Mesodermal cell (in vitro differentiated cells): Measurements from ENCODE around the gene GAL3ST3.

Experiments used
- H3K27ac ChIP-seq: 2 replicates; pipeline ENCODE4 v1.7.0; 2013; ENCODE audit warnings: mild to moderate bottlenecking, low read depth, low read length, moderate library complexity; ENCODE audit not compliant: severe bottlenecking
- H3K36me3 ChIP-seq: 2 replicates; pipeline ENCODE4 v1.7.1; 2013; ENCODE audit warnings: mild to moderate bottlenecking, low read length, moderate library complexity; ENCODE audit not compliant: control insufficient read depth, insufficient read depth
- H3K4me1 ChIP-seq: one replicate; pipeline ENCODE4 v1.7.1; 2013; ENCODE audit warnings: mild to moderate bottlenecking, low read length; ENCODE audit not compliant: insufficient read depth, control insufficient read depth, poor library complexity, severe bottlenecking
- H3K4me3 ChIP-seq: 2 replicates; pipeline ENCODE4 v1.7.0; 2013; ENCODE audit warnings: low read length, control low read depth, mild to moderate bottlenecking; ENCODE audit not compliant: insufficient read depth, poor library complexity, severe bottlenecking; ENCODE audit errors: extremely low read depth
- H3K9me3 ChIP-seq: 2 replicates; pipeline ENCODE4 v1.7.1; 2013; ENCODE audit warnings: mild to moderate bottlenecking, low read length, moderate library complexity; ENCODE audit not compliant: control insufficient read depth
- WGBS, 2 experiments: methylation state at CpG; one replicate each; pipeline ENCODE4 v1.1.5; 2013; ENCODE audit warnings: missing lambda C conversion rate in 2 of 2; ENCODE audit not compliant: insufficient coverage in 2 of 2; 5-methylcytosine and 5-hydroxymethylcytosine counted together

Gene GAL3ST3

DNA sequence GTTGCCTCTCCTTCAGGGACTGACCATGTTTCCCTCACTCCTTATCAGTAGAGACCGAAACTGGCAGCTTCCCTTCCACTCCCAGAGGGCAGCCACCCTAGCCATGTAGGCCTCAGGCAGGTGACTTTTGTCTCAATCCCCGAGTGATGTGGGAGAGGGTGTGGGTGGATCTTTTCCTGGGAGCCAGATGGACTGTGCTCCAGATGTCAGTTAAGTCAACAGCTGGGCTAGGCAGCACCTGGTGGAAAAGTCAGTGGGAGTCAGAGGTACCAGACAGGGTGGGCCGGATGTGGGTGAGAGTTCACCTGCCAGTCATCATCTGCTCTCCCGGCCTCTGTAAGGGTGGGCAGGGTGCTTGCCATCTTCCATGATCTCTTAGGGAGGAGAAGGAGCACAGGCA is 44.8 kb downstream of the GAL3ST3 start:
- no peak overlapping the region for H3K27ac ChIP-seq
- H3K9me3 ChIP-seq: no peaks in the 10 kb centered on the region
- peaks cover 40% of the 10 kb centered on the region for H3K36me3 ChIP-seq
- peaks cover 19% of the 10 kb centered on the region for H3K4me1 ChIP-seq
- H3K4me3 ChIP-seq: no peak overlapping the region
- 97 to 100% methylated on average over 2 to 3 of the region's 4 CpGs for WGBS, 2 experiments

DNA sequence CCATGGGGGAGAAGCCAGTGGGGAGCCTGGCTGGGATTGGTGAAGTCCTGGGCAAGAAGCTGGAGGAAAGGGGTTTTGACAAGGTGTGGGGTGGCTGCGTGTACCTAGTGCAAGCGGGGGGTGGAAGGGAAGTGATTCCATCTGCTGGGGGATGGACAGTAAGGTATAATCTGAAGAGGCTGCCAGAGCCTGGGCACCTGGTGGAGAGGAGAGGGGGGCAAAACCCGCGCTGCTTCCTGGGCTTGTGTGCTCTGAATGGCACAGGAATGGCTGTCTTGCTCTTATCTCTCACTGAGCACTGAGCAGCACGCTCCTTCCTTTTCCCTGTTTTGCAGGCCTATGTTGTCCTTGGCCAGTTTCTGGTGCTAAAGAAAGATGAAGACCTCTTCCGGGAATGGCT is 45.7 kb downstream of the GAL3ST3 start:
- Histone ChIP-seq H3K27ac (no peak overlapping the region), H3K4me3 (peak overlapping the region; percentile 93), H3K9me3 (no peaks in the 10 kb centered on the region), H3K36me3 (peaks cover 49% of the 10 kb centered on the region), H3K4me1 (peaks cover 17% of the 10 kb centered on the region)
- WGBS, 2 experiments: 93 to 98% methylated on average over 4 to 5 of the region's 6 CpGs

GRCh38 chr11:66002648-66003225 is 46.2 kb downstream of the GAL3ST3 start:
- Histone ChIP-seq H3K36me3 (peaks cover 54% of the 10 kb centered on the region), H3K27ac (peak overlapping the region; percentile 98), H3K4me3 (peak overlapping the region; percentile 93), H3K4me1 (peaks cover 17% of the 10 kb centered on the region), H3K9me3 (no peaks in the 10 kb centered on the region)
- WGBS, 2 experiments: 1 to 2% methylated on average over 27 to 38 of the region's 40 CpGs

DNA sequence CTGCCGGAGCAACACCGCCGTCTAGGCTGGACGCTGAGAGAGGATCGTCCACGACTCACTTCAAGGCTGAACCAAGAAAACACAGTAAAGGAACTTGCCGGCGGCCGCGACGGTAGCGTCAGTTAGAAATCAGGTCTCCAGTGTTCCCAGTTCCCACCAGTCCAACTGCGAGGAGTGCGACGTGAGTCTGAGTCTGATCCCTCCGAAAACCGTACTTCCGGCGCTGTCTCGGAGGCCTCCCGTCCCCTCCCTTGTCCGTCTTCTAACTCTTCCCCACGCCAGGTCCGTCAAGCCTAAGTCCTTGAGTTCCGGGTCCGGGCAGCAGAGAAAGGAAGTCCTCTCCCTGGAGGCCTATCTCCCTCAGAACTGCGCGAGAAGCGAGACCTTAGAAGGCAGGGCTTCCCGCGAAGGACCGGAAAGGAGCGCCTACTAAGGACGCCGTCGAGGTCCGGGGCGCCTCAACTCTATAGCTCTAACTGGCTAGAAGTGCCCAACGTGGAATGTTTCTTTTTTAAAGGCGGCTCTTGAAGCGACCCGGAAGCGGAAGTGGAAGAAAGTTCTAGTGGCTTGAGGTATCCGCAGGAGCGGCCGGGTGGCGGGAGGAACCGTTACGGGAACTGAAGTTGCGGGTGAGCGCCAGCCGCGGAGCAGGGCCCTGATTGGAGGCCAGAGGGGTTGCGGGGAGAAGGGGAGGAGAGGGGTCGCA is 46.9 kb downstream of the GAL3ST3 start, which contains the start of the genes BANF1 and EIF1AD:
Gene BANF1, plus strand, starts transcription at position 562 of the 706 bp plus-strand sequence. CDS start 748 bp downstream, outside the sequence.
Gene EIF1AD, minus strand, starts transcription at position 216 of the 706 bp plus-strand sequence. CDS start 1,768 bp downstream, outside the sequence.
- Histone ChIP-seq H3K27ac (peak within 1 kb of the TSS; percentile 98), H3K9me3 (no peaks in the 10 kb centered on the region), H3K36me3 (peaks cover 61% of the 10 kb centered on the region), H3K4me1 (peaks cover 16% of the 10 kb centered on the region), H3K4me3 (peak within 1 kb of the TSS; percentile 93)
- 0% methylated on average over 48 to 49 of the region's 55 CpGs for WGBS, 2 experiments

DNA sequence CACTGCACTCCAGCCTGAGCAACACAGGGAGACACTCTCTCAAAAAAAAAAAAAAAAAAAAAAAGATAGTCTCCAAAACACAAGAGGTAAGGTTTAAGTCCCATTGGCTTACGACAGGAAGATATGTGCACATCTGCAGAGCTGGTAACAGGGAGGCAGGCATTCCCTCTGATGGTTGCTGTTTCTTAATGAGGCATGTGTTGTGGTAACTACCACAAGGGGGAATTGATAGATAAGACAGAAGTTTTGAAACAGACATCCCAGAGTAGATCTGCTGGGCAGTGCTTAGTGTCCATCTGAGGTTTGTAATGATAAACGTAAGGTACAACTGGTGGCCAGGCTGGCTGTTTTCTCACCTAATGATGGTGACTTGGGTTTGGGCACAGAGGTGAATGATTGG is 51.7 kb downstream of the GAL3ST3 start:
- no peak overlapping the region for H3K27ac ChIP-seq
- H3K4me3 ChIP-seq: no peak overlapping the region
- H3K36me3 ChIP-seq: peaks cover 55% of the 10 kb centered on the region
- 94 to 100% methylated on average over 2 of the region's 2 CpGs for WGBS, 2 experiments
- no peaks in the 10 kb centered on the region for H3K9me3 ChIP-seq
- H3K4me1 ChIP-seq: peaks cover 6% of the 10 kb centered on the region

GRCh38 chr11:65992056-65992455 is 56.9 kb downstream of the GAL3ST3 start:
- 100% methylated on average over 2 to 3 of the region's 5 CpGs for WGBS, 2 experiments
- Histone ChIP-seq H3K4me3 (no peak overlapping the region), H3K27ac (no peak overlapping the region), H3K9me3 (no peaks in the 10 kb centered on the region), H3K4me1 (no peaks in the 10 kb centered on the region), H3K36me3 (peaks cover 44% of the 10 kb centered on the region)
